ENCODE results near the gene COL20A1. TPM values are rescaled to one million over a fixed set of nuclear protein-coding genes. Genes with fewer than 3 reads are reported as not detected.

COL20A1 gene
- total RNA-seq, 1 donor from 2014 or later = not detected

GRCh38 chr20:63320041-63320511, 27.1 kb downstream of the COL20A1 start:
- H3K27me3 ChIP-seq (ENCODE audit: low read depth) = peaks cover 58% of the 10 kb centered on the region

GRCh38 chr20:63320616-63321147, 27.7 kb downstream of the COL20A1 start:
- peaks cover 65% of the 10 kb centered on the region for H3K27me3 ChIP-seq (ENCODE audit: low read depth)
- intact Hi-C loops (cut with micrococcal nuclease) = no loop called here
- no peak overlapping the region for H3K4me3 ChIP-seq
- no peak overlapping the region for H3K27ac ChIP-seq (replicated peaks)
- H3K9me3 ChIP-seq (replicated peaks) = no peaks in the 10 kb centered on the region
- H3K36me3 ChIP-seq = no peaks in the 10 kb centered on the region
- no peak for TF ChIP-seq CTCF (IDR thresholded peaks at IDR 0.05; ENCODE audit: borderline replicate concordance)
- DNase-seq = no peak
- H3K4me1 ChIP-seq = peaks cover 8% of the 10 kb centered on the region

More at GRCh38 chr20:63320041-63320511, 27.1 kb downstream of the COL20A1 start:
- intact Hi-C loops (cut with micrococcal nuclease) = no loop called here
- no peak for TF ChIP-seq CTCF (IDR thresholded peaks at IDR 0.05; ENCODE audit: borderline replicate concordance)
- DNase-seq = no peak
- Histone ChIP-seq H3K9me3 (replicated peaks) (no peaks in the 10 kb centered on the region), H3K36me3 (no peaks in the 10 kb centered on the region), H3K4me3 (no peak overlapping the region), H3K4me1 (peaks cover 8% of the 10 kb centered on the region), H3K27ac (replicated peaks) (no peak overlapping the region)

- Histone ChIP-seq H3K4me3 (no peak overlapping the region), H3K4me1 (peaks cover 8% of the 10 kb centered on the region), H3K36me3 (no peaks in the 10 kb centered on the region), H3K27ac (replicated peaks) (no peak overlapping the region), H3K27me3 (ENCODE audit: low read depth) (peaks cover 67% of the 10 kb centered on the region), H3K9me3 (replicated peaks) (no peaks in the 10 kb centered on the region)
- no peak for TF ChIP-seq CTCF (IDR thresholded peaks at IDR 0.05; ENCODE audit: borderline replicate concordance)
- peak; percentile 77 for DNase-seq
- intact Hi-C loops (cut with micrococcal nuclease) = no loop called here
These were observed 28.3 kb downstream of the COL20A1 start for GRCh38 chr20:63321148-63321831.

DNA sequence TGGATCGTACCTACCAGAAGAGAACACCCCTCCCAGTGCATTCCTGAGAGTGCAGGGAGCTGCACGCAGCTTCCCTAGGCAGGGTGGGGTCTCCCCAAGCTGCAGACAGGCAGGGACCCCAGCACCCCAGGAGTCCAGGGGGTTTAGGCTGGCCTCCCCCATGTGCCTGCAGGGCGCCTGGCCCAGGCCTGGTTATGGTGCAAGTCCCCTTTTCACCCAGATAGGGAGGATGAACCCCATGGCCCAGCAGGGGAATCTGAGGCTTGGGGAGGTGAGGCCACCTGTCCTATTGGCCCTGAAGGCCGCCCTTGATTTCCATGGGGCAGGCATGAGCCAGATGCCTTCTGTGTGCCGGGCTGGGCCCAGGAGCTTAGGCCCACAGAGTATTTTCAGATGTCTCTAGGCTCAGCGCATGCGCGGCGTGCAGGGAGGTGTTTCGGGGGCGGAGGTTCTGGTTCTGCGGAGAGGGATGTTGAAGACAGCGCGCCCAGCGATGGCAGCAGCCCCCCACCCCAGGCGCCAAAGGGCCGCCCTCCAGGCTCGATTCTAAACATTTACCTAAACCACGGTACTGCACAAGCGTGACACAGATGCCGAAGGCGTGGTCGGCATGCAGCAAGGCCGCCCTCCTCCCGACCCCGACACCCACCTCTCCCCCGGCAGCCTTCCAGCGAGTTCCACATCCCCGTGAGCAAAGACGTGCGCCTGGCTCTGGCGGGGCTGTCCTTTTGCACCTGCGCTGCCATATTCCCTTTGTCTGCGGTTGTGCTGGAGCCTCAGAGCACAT, 29.4 kb downstream of the COL20A1 start:
- no peak overlapping the region for H3K27ac ChIP-seq (replicated peaks)
- intact Hi-C loops (cut with micrococcal nuclease) = no loop called here
- no peak overlapping the region for H3K4me3 ChIP-seq
- H3K4me1 ChIP-seq = peaks cover 8% of the 10 kb centered on the region
- H3K36me3 ChIP-seq = no peaks in the 10 kb centered on the region
- peaks cover 6% of the 10 kb centered on the region for H3K9me3 ChIP-seq (replicated peaks)
- H3K27me3 ChIP-seq (ENCODE audit: low read depth) = peaks cover 67% of the 10 kb centered on the region
- TF ChIP-seq CTCF (IDR thresholded peaks at IDR 0.05; ENCODE audit: borderline replicate concordance) = no peak
- DNase-seq = no peak

DNA sequence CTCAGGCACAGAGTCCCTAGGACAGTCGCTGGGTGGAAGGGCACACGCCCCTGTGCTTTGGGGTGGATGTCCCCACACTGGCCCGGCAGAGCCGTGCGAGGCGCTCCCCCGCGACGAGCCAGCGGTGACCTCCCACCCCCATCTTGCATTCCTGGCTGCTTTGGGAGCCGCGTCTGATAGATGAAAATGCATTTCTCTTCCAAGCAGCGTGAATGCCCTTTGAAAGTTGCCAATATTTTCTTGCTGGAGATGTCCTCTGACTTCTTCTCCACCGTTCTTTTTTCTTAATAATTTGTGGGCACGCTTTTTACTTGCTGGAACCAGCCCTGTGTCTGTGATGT, 29.9 kb downstream of the COL20A1 start:
- DNase-seq = no peak
- intact Hi-C loops (cut with micrococcal nuclease) = no loop called here
- peaks cover 67% of the 10 kb centered on the region for H3K27me3 ChIP-seq (ENCODE audit: low read depth)
- no peak overlapping the region for H3K27ac ChIP-seq (replicated peaks)
- no peak for TF ChIP-seq CTCF (IDR thresholded peaks at IDR 0.05; ENCODE audit: borderline replicate concordance)
- H3K9me3 ChIP-seq (replicated peaks) = peaks cover 6% of the 10 kb centered on the region
- H3K4me3 ChIP-seq = no peak overlapping the region
- H3K36me3 ChIP-seq = no peaks in the 10 kb centered on the region
- H3K4me1 ChIP-seq = peaks cover 8% of the 10 kb centered on the region
